ENCODE results near the gene IFIT3. TPM values are rescaled to one million over a fixed set of nuclear protein-coding genes. Genes with fewer than 3 reads are reported as not detected.

IFIT3 gene
- total RNA-seq, 1 donor from 2014 or later = 5.3 TPM

DNA sequence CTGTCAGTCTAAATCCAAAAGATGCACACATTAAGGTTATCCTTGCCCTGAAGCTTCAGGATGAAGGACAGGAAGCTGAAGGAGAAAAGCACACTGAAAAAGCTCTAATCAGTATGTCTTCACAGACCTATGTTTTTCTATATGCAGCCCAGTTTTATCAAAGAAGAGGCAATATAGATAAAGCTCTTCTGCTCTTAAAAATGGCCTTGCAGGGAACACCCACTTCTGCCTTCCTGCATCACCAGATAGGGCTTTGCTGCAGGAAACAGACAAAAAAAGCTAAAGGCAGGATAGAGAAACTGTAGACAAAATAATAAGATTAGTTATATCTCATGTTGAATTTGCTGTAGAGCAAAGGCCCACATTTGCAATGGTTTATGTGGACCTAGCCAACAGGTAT lies 35.1 kb downstream of the IFIT3 start:
- no peak overlapping the region for H3K4me3 ChIP-seq (ENCODE audit: low read depth, low read length)
- TF ChIP-seq, protein P1, sequence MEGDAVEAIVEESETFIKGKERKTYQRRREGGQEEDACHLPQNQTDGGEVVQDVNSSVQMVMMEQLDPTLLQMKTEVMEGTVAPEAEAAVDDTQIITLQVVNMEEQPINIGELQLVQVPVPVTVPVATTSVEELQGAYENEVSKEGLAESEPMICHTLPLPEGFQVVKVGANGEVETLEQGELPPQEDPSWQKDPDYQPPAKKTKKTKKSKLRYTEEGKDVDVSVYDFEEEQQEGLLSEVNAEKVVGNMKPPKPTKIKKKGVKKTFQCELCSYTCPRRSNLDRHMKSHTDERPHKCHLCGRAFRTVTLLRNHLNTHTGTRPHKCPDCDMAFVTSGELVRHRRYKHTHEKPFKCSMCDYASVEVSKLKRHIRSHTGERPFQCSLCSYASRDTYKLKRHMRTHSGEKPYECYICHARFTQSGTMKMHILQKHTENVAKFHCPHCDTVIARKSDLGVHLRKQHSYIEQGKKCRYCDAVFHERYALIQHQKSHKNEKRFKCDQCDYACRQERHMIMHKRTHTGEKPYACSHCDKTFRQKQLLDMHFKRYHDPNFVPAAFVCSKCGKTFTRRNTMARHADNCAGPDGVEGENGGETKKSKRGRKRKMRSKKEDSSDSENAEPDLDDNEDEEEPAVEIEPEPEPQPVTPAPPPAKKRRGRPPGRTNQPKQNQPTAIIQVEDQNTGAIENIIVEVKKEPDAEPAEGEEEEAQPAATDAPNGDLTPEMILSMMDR (conservative IDR thresholded peaks at IDR 0.05; ENCODE audit: low read depth, low read length) = no peak

DNA sequence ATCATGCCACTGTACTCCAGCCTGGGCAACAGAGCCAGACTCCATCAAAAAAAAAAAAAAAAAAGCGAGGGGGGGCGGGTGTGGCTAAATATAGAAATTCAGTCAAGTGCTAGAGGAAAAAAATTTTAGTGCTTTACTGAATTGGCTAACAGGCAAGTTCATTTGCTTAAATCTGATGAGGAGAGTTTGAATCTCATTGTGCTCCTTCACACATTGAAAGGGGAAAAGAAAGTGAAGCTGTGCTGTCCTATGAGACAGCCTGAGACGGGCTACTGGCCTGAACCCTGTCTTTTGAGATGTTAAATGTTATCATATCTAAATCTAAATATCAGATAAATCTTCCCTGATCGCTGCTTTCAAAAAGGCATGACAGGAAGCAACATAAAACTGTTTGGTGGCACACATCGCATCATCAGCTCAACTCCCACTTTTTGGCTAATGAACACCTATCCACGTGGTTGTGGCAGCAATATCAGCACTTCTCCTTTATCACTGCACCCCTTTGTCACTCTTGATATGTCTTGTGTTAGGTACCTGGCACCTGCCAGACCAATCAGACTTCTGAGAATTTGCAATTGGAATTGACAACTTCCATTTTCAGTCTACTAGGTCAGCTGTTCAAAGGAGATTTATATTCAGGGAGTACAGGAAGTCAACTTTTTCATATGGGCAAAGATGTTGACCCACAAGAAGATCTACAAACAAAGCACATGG lies 36.1 kb downstream of the IFIT3 start:
- DNase-seq (ENCODE audit: low read depth) = no peak
- H3K4me3 ChIP-seq (ENCODE audit: low read depth, low read length) = no peak overlapping the region
- TF ChIP-seq, protein P1 (conservative IDR thresholded peaks at IDR 0.05; ENCODE audit: low read depth, low read length) = no peak

More for the DNA sequence above, 35.1 kb downstream of the IFIT3 start:
- no peak for DNase-seq (ENCODE audit: low read depth)

DNA sequence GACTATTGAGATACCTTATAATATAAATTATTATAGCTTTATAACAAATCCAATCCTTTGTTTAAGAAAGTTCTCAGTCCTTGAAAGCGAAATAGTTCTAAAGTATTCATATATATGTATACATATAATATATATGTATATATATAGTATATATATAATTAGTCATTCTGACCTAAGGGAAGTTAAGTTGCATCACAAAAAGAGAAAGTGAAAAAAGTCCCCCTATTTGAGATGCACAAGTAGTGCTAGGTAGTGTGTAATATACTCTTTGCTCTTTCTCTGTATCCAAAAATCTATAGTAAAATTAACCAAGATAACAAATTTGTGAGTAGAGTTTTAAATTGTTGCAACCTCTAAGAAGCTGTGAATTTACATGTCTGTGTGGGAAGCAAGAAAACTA lies 36.7 kb downstream of the IFIT3 start:
- DNase-seq (ENCODE audit: low read depth) = no peak
- TF ChIP-seq, protein P1 (conservative IDR thresholded peaks at IDR 0.05; ENCODE audit: low read depth, low read length) = no peak
- no peak overlapping the region for H3K4me3 ChIP-seq (ENCODE audit: low read depth, low read length)

DNA sequence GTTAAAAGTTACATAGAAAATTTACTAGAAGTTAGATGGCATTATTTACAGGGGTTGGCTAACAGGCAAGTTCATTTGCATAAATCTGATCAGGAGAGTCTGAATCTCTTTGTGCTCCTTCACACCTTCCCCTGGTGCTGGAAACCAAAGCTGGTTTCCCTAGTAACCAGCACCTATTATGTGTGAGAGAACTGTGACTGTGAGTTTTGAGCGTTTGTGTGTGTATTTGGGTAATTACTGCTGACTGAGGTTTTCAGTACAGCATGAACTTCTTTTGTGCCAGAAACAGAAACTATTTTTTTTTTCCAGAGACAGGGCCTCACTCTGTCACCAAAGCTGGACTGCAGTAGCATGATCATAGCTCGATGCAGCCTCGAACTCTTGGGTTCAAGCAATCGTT lies 39.7 kb downstream of the IFIT3 start:
- TF ChIP-seq, protein P1 (conservative IDR thresholded peaks at IDR 0.05; ENCODE audit: low read depth, low read length) = no peak
- no peak overlapping the region for H3K4me3 ChIP-seq (ENCODE audit: low read depth, low read length)
- DNase-seq (ENCODE audit: low read depth) = no peak

DNA sequence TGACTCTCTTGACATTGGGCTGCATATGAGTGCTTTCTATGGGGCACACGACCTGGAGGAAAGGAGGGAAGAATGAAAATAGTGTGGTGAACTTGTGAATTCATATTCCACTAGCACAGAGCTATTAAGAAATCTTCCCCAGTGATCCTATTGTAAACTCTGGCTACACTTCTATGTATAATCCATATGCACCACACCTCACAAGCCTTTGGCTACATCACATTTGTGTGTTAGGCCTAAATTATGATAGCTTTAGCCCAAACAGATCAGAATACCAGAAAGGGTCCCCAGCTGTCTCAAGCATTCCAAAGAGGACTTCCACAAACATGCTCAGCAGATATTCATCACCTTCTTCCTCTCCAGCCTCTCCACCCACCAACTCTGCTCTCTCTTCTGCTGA lies 40.3 kb downstream of the IFIT3 start:
- TF ChIP-seq, protein P1 (conservative IDR thresholded peaks at IDR 0.05; ENCODE audit: low read depth, low read length) = no peak
- no peak overlapping the region for H3K4me3 ChIP-seq (ENCODE audit: low read depth, low read length)
- DNase-seq (ENCODE audit: low read depth) = no peak

DNA sequence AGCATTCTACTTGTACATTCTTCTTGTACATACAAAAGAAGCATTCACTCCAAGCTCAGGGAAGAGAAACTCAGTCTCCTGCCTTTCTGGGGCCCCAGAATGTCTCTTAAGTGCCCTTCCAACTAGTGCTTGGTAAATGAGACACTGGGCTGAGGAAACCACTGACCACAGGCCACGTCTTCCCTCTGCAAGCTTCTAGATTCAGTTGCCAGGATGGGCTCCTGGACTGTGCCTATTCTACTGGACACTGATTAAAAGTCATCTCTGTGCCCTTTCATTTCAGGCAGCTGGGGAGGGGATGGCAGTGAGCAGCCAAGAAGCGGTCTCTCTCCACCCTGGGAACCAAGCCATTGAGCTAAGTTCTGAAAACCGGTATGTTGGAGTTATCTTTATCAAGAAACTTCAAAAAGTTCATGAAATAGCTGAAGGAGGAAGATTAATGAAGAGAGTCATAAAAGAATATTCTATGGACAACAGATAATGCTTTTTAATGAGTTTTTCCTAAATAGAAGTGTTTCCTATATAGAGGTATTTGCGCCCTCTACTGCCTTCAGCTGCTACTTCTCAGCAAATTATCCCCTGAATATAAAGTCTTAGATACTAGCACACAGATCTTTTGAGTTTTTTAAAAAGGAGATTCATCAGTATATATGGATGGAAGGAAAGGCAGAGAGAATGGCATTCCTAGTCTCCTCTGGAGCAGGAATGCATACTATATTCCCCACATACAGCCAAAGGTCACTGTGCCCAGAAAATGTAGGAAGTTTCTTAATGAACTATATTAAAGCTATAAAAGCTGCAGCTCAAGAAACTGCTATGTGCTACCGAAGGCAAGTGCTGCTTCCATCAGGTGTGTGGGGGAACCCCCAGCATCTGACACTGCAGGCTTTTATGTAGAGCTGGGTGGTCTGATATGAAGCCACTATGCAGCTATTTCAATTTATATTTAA lies 41.6 kb downstream of the IFIT3 start:
- TF ChIP-seq, protein P1 (conservative IDR thresholded peaks at IDR 0.05; ENCODE audit: low read depth, low read length) = peak; percentile 66
- H3K4me3 ChIP-seq (ENCODE audit: low read depth, low read length) = no peak overlapping the region
- DNase-seq (ENCODE audit: low read depth) = no peak

Data from epithelial cell of proximal tubule (primary cell).